HG02588 (cell line): Measurements from ENCODE around the gene MTM1.

Experiments
- ATAC-seq: cut with Tn5 transposase; IDR thresholded peaks from one replicate; pipeline ENCODE4 v1.9.1; 2021; ENCODE audit warnings: mild to moderate bottlenecking, moderate library complexity; ENCODE audit not compliant: unreplicated experiment

MTM1 gene

GRCh38 chrX:150548251-150548650, 20.2 kb upstream of the MTM1 start:
- ATAC-seq: no peak

DNA sequence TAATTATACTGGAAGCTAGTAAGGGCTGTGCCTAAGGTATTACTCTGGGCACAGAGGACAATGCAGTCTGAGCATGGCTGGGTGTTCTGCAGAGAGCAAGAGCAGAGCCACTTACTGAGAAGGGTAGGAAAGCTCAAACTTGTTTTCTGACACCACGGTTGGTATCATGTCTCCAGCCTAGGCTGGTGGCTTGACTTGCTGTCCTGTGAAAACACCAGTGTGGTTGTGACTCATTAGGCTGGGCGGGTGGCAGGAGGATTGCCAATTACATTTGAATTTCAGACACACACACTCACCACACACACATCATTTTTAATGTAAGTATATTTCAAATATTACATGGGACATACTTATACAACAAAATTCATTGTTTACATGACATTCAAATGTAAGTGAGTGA, 19.7 kb upstream of the MTM1 start:
- no peak for ATAC-seq

GRCh38 chrX:150551963-150552362, 16.5 kb upstream of the MTM1 start:
- ATAC-seq: no peak

DNA sequence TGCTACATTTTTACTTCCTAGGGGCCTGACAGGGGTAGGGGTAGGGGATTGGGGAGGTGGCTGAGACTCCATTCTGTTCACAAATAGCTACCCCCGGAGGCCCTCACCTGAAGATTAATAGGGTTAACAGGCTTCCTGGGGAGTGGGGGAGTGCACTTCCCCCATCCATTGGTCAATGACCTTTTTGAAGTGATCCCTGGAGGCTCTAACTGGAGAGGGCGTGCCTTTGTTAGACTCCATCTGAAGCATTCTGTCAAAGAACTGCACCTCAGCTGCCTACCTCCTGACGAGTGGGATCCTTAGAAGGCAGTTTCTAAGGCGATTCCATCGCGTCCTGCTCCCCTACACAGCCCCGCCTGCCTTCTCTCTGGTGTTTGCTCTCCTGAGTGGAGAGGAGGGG, 10.0 kb upstream of the MTM1 start:
- no peak for ATAC-seq

GRCh38 chrX:150564838-150565237, 3.6 kb upstream of the MTM1 start:
- no peak for ATAC-seq

DNA sequence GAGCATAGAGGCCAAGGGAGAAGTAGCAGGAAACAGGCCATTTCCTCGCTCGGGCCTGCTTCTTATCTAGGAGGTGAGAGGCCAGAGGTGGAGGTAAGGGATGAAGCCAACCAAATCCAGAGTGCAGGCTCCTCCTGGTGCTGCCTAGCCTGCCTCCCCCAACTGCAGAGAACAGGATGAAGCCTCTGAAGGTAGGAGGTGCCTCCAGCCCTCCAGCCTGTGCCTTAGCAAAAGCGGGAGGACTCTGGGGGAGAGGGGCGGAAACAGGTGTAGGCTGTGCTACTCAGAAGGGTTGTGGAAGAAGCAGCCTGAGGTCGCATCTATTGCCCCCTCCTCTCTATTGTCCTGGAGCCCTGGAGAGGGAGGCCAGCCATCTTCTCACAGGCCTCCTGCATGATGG, 2.9 kb upstream of the MTM1 start:
- ATAC-seq: no peak

DNA sequence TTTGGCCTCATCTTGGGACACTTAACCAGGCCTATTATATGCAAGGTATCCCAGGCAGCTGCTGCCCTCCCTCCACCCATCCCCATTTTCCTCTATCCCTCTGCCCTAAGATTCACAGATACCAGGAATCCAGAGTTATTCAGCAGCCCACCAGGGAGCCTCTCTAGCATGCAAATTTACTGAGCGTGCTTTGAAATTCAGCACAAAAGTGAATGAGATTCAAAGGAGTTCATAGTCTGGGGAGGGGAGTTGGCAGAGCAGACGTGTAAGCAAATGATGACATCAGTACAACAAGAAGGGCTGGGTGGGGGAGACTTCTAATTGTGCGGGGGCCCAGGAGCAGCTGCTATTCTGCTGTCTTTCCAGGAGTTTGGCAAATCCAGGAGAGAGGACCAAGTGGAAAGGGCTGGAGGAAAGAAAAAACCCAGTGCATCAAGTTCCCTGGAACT, 1.7 kb upstream of the MTM1 start:
- ATAC-seq: no peak

- ATAC-seq: no peak
Observed at GRCh38 chrX:150567645-150568319, 639 bp upstream of the MTM1 start.

- ATAC-seq: peak; percentile 2
Observed at GRCh38 chrX:150569155-150569477, 695 bp downstream of the MTM1 start.

GRCh38 chrX:150570512-150570911, 2.1 kb downstream of the MTM1 start:
- no peak for ATAC-seq

DNA sequence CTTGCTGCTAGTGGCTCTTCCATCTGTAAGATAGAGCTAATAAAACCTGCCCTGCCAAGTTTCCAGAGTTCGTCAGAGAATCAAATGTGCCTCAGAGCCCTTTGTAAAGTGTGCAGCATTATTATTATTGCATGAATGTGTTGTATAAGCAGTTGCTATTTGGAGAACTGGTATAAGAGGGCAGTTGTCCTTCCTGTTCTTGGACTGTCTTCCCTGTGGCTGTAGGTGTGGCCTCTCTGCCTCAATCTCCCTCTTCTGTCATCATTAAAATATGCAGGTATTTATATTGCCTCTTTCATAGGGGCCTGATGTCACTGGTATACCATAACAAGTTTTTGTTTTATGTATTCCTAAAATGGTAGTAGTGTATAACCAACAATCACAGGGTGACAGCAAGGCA, 3.8 kb downstream of the MTM1 start:
- ATAC-seq: no peak

DNA sequence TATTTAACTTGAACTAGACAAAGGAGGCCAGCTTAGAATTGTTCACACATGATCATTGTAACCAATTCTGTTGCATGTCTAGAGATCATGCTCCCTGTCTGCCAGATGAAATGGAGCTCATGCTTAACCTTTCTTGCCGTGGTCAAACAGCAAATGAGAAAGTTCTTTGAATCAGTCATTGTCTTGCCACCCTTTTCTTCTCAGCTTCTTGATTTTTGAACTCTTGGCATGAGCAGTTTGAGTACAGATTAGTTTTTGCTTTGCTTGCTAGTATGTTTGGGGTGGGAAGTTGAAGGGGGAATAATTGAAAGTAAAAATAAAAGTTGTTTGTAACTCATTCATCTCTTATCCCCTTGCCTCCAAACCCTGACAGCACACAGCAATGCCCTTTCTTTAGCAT, 4.7 kb downstream of the MTM1 start:
- ATAC-seq: no peak

DNA sequence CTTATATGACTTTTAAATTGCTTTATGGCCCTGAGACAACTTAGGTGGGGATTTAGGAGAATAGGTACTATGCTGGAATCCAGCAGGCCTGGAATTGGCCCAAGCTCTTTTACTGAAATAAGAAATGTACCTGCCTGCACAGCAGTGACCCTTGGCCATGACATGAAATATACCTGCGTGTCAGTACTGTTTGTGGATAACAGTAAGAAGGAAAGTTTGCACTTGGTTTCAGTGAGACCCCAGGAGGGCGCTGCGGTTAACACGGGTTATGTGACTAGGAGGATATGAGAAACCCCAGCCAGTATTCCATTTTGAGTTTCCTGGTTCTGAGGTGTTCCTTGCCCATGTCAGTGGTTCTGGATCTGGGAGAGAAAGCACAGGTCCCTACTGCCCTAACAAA, 5.3 kb downstream of the MTM1 start:
- ATAC-seq: peak; percentile 40

DNA sequence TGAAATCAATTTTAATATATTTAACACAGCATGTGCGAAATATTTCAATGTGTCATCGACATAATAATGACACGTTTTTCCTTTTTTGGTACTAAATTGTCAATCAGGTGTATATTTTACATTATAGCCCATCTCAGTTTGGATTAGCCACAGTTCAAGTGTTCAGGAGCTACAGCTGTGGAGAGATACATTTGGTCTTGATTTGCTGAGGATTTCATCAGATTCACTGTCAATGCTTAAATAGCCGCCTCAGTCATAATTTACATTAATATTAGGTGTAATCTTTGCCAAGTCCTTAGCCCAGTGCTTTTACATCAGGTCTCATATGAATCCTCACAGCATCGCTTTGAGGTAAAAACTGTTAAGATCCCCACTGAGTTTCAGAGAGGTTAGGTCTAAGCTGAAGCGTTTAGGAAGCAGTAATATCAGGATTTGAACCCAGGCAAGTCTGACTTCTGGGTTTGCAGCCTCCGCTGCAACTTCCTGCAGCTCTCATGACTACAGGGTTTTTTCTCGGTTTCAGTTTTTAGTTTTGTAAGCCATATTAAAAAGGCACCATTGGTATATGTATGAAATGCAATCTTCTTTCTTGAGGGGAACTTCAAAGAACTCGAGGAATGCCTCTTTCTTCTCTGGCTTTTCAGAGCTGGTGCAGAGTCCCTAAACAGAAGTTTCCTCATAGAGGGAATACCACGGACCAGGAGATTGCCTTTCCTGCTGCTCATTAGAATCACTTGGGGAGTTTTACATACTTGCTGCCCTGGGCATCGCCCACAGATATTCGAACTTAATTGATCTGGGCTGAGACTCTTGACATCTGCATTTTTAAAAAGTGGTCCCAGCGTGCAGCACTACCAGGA, 6.4 kb downstream of the MTM1 start:
- peak; percentile 60 for ATAC-seq

DNA sequence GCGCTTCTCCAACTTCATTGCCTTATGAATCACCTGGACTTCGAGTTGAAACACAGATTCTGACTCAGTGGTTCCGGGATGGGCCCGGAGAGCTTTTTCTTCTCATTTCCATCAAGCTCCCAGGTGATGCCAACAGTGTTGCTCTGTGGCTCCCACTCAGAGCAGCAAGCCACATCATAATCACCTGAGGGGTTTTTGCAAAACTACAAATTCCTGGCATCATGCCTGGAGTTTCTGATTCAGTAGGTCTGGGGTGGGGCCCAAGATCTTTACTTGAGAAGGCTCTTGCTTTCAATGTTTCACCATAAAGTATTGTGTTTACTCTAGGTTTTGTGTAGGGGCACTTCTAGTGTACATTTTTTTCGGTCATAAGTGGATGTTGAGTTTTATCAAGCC, 7.0 kb downstream of the MTM1 start:
- ATAC-seq: no peak

DNA sequence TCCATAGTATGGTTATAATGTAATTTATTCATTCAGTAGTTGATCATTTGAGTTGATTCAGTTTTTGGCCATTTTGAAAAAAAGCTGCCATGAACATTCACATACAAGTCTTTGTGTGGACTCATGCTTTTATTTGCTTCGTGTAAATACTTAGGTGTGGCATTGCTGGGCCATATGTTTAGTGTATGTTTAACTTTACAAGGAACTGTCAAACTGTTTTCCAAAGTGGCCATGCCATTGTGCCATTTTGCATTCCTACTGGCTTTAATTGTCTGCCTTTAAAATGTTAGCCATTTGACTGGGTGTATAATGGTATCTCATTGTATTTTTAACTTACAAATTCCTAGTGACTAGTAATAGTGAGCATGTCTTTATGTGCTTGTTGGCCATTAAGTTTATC, 8.8 kb downstream of the MTM1 start:
- no peak for ATAC-seq

DNA sequence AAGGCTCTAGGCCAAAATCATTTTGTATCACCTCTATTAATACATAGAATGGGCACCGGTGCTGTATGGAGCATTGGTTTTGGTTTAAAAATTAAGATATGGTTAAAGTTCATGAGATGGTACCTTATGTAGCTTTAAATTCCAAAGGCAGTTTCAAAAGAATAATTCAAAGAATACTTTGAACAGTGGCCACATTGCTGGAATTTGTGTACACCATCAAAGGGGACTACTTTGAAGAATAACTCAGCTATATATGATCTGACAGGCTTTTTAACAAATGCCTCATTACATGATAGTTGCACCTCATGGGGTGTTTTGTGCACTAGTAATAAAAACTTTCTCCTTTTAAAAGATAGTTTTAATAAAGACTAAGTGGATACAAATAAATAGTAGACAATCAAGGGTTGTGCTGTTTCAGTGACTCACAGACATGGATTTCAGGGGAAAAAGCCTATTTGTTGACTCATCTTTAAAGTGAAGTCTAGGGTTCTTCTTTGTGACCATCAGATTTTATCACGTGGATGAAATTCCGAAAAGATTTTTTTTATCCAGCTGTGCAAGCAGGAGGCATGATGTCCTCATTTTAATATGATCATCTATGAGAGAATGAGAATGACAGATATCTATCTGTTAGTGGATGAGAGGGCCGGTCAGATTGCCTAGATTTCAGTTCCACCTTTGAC, 12.8 kb downstream of the MTM1 start:
- ATAC-seq: no peak

- ATAC-seq: no peak
Observed at GRCh38 chrX:150582338-150582948, 14.0 kb downstream of the MTM1 start.

GRCh38 chrX:150587585-150588503, 19.4 kb downstream of the MTM1 start:
- ATAC-seq: no peak

- ATAC-seq: no peak
Observed at GRCh38 chrX:150594584-150594983, 26.2 kb downstream of the MTM1 start.
